HepG2 (cell line): ENCODE data around the gene ARHGAP19. TPM values are rescaled to one million over a fixed set of nuclear protein-coding genes. Genes with fewer than 3 reads are reported as not detected.
A peak's percentile ranks its signal among the peaks of the same experiment; 100 is the strongest.

ENCODE experiments used
- EEA1 ChIP-seq: sonication (generic); formaldehyde crosslinking; IDR thresholded peaks from 2 replicates; pipeline ENCODE4 v1.5.1; 2020; ENCODE audit warnings: mild to moderate bottlenecking, missing genetic modification reagents, borderline replicate concordance
- EHMT2 ChIP-seq: fragments of 200-600 bp; sonication (generic); IDR thresholded peaks from 2 replicates; pipeline ENCODE4 v1.7.0; 2017; ENCODE audit warnings: antibody characterized with exemption, low read depth, low read length, borderline replicate concordance
- FLYWCH1 ChIP-seq: sonication (generic); formaldehyde crosslinking; IDR thresholded peaks from 2 replicates; pipeline ENCODE4 v1.8.1; 2023; ENCODE audit warnings: mild to moderate bottlenecking, missing genetic modification reagents
- HHEX ChIP-seq: IDR thresholded peaks from 2 replicates; pipeline ENCODE4 v1.6.1; 2016; ENCODE audit warnings: control low read depth
- HIC2 ChIP-seq: sonication (generic); formaldehyde crosslinking; IDR thresholded peaks from 2 replicates; pipeline ENCODE4 v1.9.0; 2022; ENCODE audit warnings: low read depth, missing genetic modification reagents
- MATR3 ChIP-seq: sonication (generic); formaldehyde crosslinking; IDR thresholded peaks from 2 replicates; pipeline ENCODE4 v1.4.0; 2020; ENCODE audit warnings: missing genetic modification reagents
- NR2F2 ChIP-seq: IDR thresholded peaks from 2 replicates; pipeline ENCODE4 v1.6.1; 2012; ENCODE audit warnings: low read depth, inconsistent platforms, borderline replicate concordance
- RFXAP ChIP-seq: sonication (generic); formaldehyde crosslinking; IDR thresholded peaks from 2 replicates; pipeline ENCODE4 v1.4.0; 2020; ENCODE audit warnings: missing genetic modification reagents, borderline replicate concordance
- SIX4 ChIP-seq: sonication (generic); formaldehyde crosslinking; IDR thresholded peaks from 2 replicates; pipeline ENCODE4 v1.4.0; 2020; ENCODE audit warnings: missing genetic modification reagents
- ZC3H13 ChIP-seq: sonication (generic); formaldehyde crosslinking; IDR thresholded peaks from 2 replicates; pipeline ENCODE4 v1.8.1; 2023; ENCODE audit warnings: mild to moderate bottlenecking, missing genetic modification reagents, moderate library complexity
- ZFYVE20 ChIP-seq: sonication (generic); formaldehyde crosslinking; IDR thresholded peaks from 2 replicates; pipeline ENCODE4 v1.8.0; 2023; ENCODE audit warnings: low read depth, mild to moderate bottlenecking, moderate library complexity, missing genetic modification reagents, borderline replicate concordance
- ZNF124 ChIP-seq: sonication (generic); formaldehyde crosslinking; IDR thresholded peaks from 2 replicates; pipeline ENCODE4 v1.4.0; 2020; ENCODE audit warnings: missing genetic modification reagents
- ZNF263 ChIP-seq: sonication (generic); formaldehyde crosslinking; IDR thresholded peaks from 2 replicates; pipeline ENCODE4 v1.4.0; 2020; ENCODE audit warnings: missing genetic modification reagents
- ZNF280D ChIP-seq: sonication (generic); formaldehyde crosslinking; IDR thresholded peaks from 2 replicates; pipeline ENCODE4 v1.5.1; 2020; ENCODE audit warnings: mild to moderate bottlenecking, missing genetic modification reagents
- ZNF672 ChIP-seq: sonication (generic); formaldehyde crosslinking; IDR thresholded peaks from 2 replicates; pipeline ENCODE4 v1.8.1; 2022; ENCODE audit warnings: missing genetic modification reagents
- ZSCAN20 ChIP-seq: sonication (generic); formaldehyde crosslinking; IDR thresholded peaks from 2 replicates; pipeline ENCODE4 v1.4.0; 2020; ENCODE audit warnings: missing genetic modification reagents, mild to moderate bottlenecking, borderline replicate concordance
- ZSCAN5A ChIP-seq: sonication (generic); formaldehyde crosslinking; IDR thresholded peaks from 2 replicates; pipeline ENCODE4 v1.8.0; 2022; ENCODE audit warnings: mild to moderate bottlenecking, missing genetic modification reagents, borderline replicate concordance
- polyA plus RNA-seq, 8 experiments: library from polyadenylated mRNA; depleted of rRNA in 3 of 8; stranded (reverse) in 7 of 8; unstranded in 1 of 8; fragments of >200 nt; fragmentation: Illumina TruSeq in 4 of 8; extraction: Trizol in 4 of 8; gene quantifications; 2 replicates each; pipeline versions ENCODE4 v1.2.1 to v1.2.3, GENCODE V29; 2011 to 2016; ENCODE audit warnings: low read depth in 4 of 8, missing spikeins in 1 of 8, mixed read lengths in 1 of 8; ENCODE audit not compliant: insufficient read depth in 1 of 8
- total RNA-seq, 5 experiments: library from RNA; depleted of rRNA; stranded (reverse); fragments of >200 nt; fragmentation: Illumina TruSeq; extraction: Trizol; gene quantifications; 2 replicates each; pipeline ENCODE4 v1.2.3, GENCODE V29; 2016; ENCODE audit warnings: low read depth in 1 of 5
- TF ChIP-seq, protein P1 (sequence below): sonication (generic); formaldehyde crosslinking; IDR thresholded peaks from 2 replicates; pipeline ENCODE4 v1.4.0; 2020; ENCODE audit warnings: missing genetic modification reagents
- TF ChIP-seq, protein P2 (sequence below): IDR thresholded peaks from 2 replicates; pipeline ENCODE4 v1.6.1; 2012; ENCODE audit warnings: low read depth, low read length, improper control_type of control experiment

The ARHGAP19 gene
- total and polyA plus RNA-seq, 2 of the 13 experiments (the other 11 are each of a cell fraction or from before 2014, with no cell fraction given): 7.6 to 10.0 TPM

DNA sequence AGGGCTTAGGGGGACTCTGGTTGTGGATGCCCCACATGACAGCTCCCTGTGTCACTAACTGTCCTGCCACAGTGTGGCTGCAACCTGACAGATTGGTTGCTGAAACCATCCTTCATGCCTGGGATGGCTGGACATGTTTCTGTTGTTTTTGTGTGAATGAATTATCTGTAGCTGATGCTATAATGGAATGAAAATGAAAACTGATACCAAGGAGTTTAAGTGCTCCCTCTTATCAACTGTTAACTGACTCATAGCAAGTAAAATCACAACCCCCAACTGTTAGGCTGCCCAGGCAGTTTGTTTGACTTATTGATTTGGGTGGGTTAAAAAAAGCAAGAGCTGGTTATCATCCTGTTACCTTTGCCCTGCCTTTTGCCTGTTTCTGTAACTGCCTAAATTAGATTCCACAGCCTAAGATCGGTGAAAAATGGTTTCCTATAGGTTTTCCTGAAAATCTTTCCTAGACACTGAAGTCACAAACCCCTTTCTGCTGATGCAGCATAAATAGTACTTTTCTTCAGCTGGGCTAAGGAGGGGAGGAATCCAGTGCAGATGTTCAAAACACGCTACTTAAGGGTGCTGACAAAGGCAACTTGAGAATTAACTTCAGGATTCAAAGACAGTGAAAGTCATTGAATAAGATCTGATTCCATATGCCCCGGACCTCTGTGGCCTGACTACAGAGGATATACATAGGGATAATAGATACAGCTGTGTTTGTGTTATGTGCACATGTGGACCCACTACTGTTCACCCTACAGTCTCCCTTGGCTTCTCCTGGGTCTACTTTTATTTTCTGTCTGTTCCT lies 36.4 kb upstream of the ARHGAP19 start (continued):
- TF ChIP-seq ZNF280D (CRISPR knock-in tag) (0 out of 2 replicates have a peak, but pooled peaks have one; percentile 43), ZSCAN20 (0 out of 2 replicates have a peak, but pooled peaks have one; percentile 40), ZFYVE20 (no peak), ZC3H13 (CRISPR knock-in tag) (peak; percentile 28), ZSCAN5A (CRISPR knock-in tag) (0 out of 2 replicates have a peak, but pooled peaks have one; percentile 33), ZNF672 (CRISPR knock-in tag) (no peak), ZNF124 (CRISPR knock-in tag) (peak; percentile 70; the same call in 1 of the 2 replicates), SIX4 (CRISPR knock-in tag) (peak; percentile 83), RFXAP (CRISPR knock-in tag) (no peak), HHEX (peak; percentile 55; the same call in 1 of the 2 replicates), HIC2 (CRISPR knock-in tag) (peak; percentile 83), EEA1 (CRISPR knock-in tag) (no peak), NR2F2 (peak; percentile 72; the same call in 1 of the 2 replicates), FLYWCH1 (CRISPR knock-in tag) (no peak), MATR3 (CRISPR knock-in tag) (no peak), ZNF263 (peak; percentile 93), EHMT2 (no peak)
- TF ChIP-seq, protein P1, sequence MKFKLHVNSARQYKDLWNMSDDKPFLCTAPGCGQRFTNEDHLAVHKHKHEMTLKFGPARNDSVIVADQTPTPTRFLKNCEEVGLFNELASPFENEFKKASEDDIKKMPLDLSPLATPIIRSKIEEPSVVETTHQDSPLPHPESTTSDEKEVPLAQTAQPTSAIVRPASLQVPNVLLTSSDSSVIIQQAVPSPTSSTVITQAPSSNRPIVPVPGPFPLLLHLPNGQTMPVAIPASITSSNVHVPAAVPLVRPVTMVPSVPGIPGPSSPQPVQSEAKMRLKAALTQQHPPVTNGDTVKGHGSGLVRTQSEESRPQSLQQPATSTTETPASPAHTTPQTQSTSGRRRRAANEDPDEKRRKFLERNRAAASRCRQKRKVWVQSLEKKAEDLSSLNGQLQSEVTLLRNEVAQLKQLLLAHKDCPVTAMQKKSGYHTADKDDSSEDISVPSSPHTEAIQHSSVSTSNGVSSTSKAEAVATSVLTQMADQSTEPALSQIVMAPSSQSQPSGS: 0 out of 2 replicates have a peak, but pooled peaks have one; percentile 63
- TF ChIP-seq, protein P2, sequence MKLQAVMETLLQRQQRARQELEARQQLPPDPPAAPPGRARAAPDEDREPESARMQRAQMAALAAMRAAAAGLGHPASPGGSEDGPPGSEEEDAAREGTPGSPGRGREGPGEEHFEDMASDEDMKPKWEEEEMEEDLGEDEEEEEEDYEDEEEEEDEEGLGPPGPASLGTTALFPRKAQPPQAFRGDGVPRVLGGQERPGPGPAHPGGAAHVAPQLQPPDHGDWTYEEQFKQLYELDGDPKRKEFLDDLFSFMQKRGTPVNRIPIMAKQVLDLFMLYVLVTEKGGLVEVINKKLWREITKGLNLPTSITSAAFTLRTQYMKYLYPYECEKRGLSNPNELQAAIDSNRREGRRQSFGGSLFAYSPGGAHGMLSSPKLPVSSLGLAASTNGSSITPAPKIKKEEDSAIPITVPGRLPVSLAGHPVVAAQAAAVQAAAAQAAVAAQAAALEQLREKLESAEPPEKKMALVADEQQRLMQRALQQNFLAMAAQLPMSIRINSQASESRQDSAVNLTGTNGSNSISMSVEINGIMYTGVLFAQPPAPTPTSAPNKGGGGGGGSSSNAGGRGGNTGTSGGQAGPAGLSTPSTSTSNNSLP: no peak
